GM23248 (cell line): ENCODE measurements around the gene XPO6.

Experiments used
- EZH2 ChIP-seq: fragments of 200-600 bp; sonication (generic); IDR thresholded peaks from 2 replicates; pipeline ENCODE4 v1.6.1; 2018; ENCODE audit warnings: antibody characterized with exemption, mild to moderate bottlenecking; ENCODE audit not compliant: insufficient read depth, poor library complexity, severe bottlenecking
- EZH2phosphoT487 ChIP-seq: fragments of 200-600 bp; sonication (generic); IDR thresholded peaks from 2 replicates; pipeline ENCODE4 v1.6.1; 2018; ENCODE audit warnings: antibody characterized with exemption, moderate library complexity, mild to moderate bottlenecking, low read depth; ENCODE audit not compliant: insufficient read depth

- TF ChIP-seq EZH2phosphoT487 (no peak), EZH2 (no peak)
These were observed 23.5 kb downstream of the XPO6 start for GRCh38 chr16:28188085-28188916.
